GM23338 (cell line): ENCODE data around the gene PDGFRA. TPM values are rescaled to one million over a fixed set of nuclear protein-coding genes. Genes with fewer than 3 reads are reported as not detected.

Experiments
- ATAC-seq: fragments of 200-7000 bp; cut with Tn5 transposase; 3 replicates; pipeline ENCODE4 v1.9.1; 2020
- DNase-seq: peaks from one replicate; pipeline ENCODE4 v3.0.0-alpha.2; 2015; ENCODE audit warnings: low spot score
- H2AFZ ChIP-seq: fragments of 200-600 bp; sonication (generic); 2 replicates; pipeline ENCODE4 v1.8.0; 2016; ENCODE audit warnings: antibody characterized with exemption, mild to moderate bottlenecking, moderate library complexity
- H3F3A ChIP-seq: fragments of 200-600 bp; sonication (generic); replicated peaks from 2 replicates; pipeline ENCODE4 v1.8.0; 2017; ENCODE audit warnings: antibody characterized with exemption, mixed run types, low read depth
- H3K27ac ChIP-seq: fragments of 200-600 bp; sonication (generic); 2 replicates; pipeline ENCODE4 v1.6.1; 2016; ENCODE audit warnings: low read depth
- H3K27me3 ChIP-seq: fragments of 200-600 bp; sonication (generic); 2 replicates; pipeline ENCODE4 v1.8.0; 2016; ENCODE audit warnings: mild to moderate bottlenecking, mixed run types, moderate library complexity; ENCODE audit not compliant: insufficient read depth
- H3K36me3 ChIP-seq: fragments of 200-600 bp; sonication (generic); 2 replicates; pipeline ENCODE4 v1.8.0; 2016; ENCODE audit warnings: mild to moderate bottlenecking; ENCODE audit not compliant: insufficient read depth
- H3K4me1 ChIP-seq: fragments of 200-600 bp; sonication (generic); 2 replicates; pipeline ENCODE4 v1.8.0; 2016; ENCODE audit warnings: mild to moderate bottlenecking, moderate library complexity; ENCODE audit not compliant: insufficient read depth
- H3K4me2 ChIP-seq: fragments of 200-600 bp; sonication (generic); 2 replicates; pipeline ENCODE4 v1.7.1; 2017; ENCODE audit warnings: mixed run types
- H3K4me3 ChIP-seq: fragments of 200-600 bp; sonication (generic); 2 replicates; pipeline ENCODE4 v1.6.1; 2016; ENCODE audit warnings: mixed run types
- H3K79me2 ChIP-seq: fragments of 200-600 bp; sonication (generic); replicated peaks from 2 replicates; pipeline ENCODE4 v1.8.0; 2017; ENCODE audit warnings: mild to moderate bottlenecking; ENCODE audit not compliant: insufficient read depth
- H3K9me2 ChIP-seq: fragments of 200-600 bp; sonication (generic); 2 replicates; pipeline ENCODE4 v1.8.0; 2017; ENCODE audit not compliant: insufficient read depth
- H4K20me1 ChIP-seq: fragments of 200-600 bp; sonication (generic); replicated peaks from 2 replicates; pipeline ENCODE4 v1.8.0; 2017; ENCODE audit warnings: mild to moderate bottlenecking; ENCODE audit not compliant: insufficient read depth
- H3K27ac Mint-ChIP-seq: 2 replicates; pipeline ENCODE4 v1.8.0; 2020; ENCODE audit warnings: inconsistent platforms, mild to moderate bottlenecking, moderate library complexity, mixed read lengths
- H3K27me3 Mint-ChIP-seq: 3 replicates; pipeline ENCODE4 v1.8.0; 2022; ENCODE audit warnings: low read depth, mild to moderate bottlenecking, moderate library complexity, mixed read lengths, inconsistent platforms; ENCODE audit not compliant: insufficient read depth, poor library complexity
- H3K36me3 Mint-ChIP-seq: 3 replicates; pipeline ENCODE4 v1.8.0; 2021; ENCODE audit warnings: low read depth, mild to moderate bottlenecking, inconsistent platforms, moderate library complexity, mixed read lengths
- H3K4me1 Mint-ChIP-seq: 3 replicates; pipeline ENCODE4 v1.8.0; 2020; ENCODE audit warnings: mild to moderate bottlenecking, inconsistent platforms, mixed read lengths
- H3K4me3 Mint-ChIP-seq: 3 replicates; pipeline ENCODE4 v1.8.0; 2021; ENCODE audit warnings: moderate library complexity, mild to moderate bottlenecking, inconsistent platforms, mixed read lengths
- H3K9me3 Mint-ChIP-seq: 3 replicates; pipeline ENCODE4 v1.8.0; 2020; ENCODE audit warnings: moderate library complexity, mild to moderate bottlenecking, inconsistent platforms, mixed read lengths
- CREB1 ChIP-seq: fragments of 250-450 bp; sonication (Bioruptor Pico); IDR thresholded peaks from 2 replicates; pipeline ENCODE4 v1.5.0; 2020; ENCODE audit warnings: low read depth, mild to moderate bottlenecking, moderate library complexity
- EZH2 ChIP-seq: fragments of 200-600 bp; sonication (generic); IDR thresholded peaks from one replicate; pipeline ENCODE4 v1.8.0; 2017; ENCODE audit warnings: antibody characterized with exemption, mild to moderate bottlenecking, low read depth; ENCODE audit not compliant: unreplicated experiment
- EZH2phosphoT487 ChIP-seq: fragments of 200-600 bp; sonication (generic); IDR thresholded peaks from one replicate; pipeline ENCODE4 v1.8.1; 2018; ENCODE audit warnings: antibody characterized with exemption; ENCODE audit not compliant: unreplicated experiment
- ZNF114 ChIP-seq: fragments of 250-450 bp; sonication (Bioruptor Pico); IDR thresholded peaks from 2 replicates; pipeline ENCODE4 v1.5.0; 2020; ENCODE audit warnings: mild to moderate bottlenecking, moderate library complexity
- polyA plus RNA-seq: library from polyadenylated mRNA; unstranded; fragments of >200 nt; fragmentation: Nextera tagmentation; extraction: Ambion mirVana; gene quantifications from 2 replicates; pipeline ENCODE4 v1.2.1, GENCODE V29; 2016
- total RNA-seq: library from RNA; depleted of rRNA; stranded (reverse); fragments of >200 nt; shearing (Covaris generic); gene quantifications from 2 replicates; pipeline ENCODE4 v1.2.3, GENCODE V29; 2014
- TF ChIP-seq, protein P1 (sequence below), 2 experiments: fragments of 200-600 bp in 1 of 2; sonication (generic) in 1 of 2; conservative IDR thresholded peaks; 2 replicates each; pipeline versions ENCODE4 v1.5.1 to v1.6.1; 2016 to 2017; ENCODE audit warnings: antibody characterized with exemption in 2 of 2, low read depth in 2 of 2, mild to moderate bottlenecking in 2 of 2, moderate library complexity in 1 of 2
- TF ChIP-seq, protein P2 (sequence below): IDR thresholded peaks from one replicate; pipeline ENCODE4 v1.6.1; 2018; ENCODE audit warnings: antibody characterized with exemption; ENCODE audit not compliant: unreplicated experiment
- TF ChIP-seq, protein P3 (sequence below): fragments of 250-450 bp; sonication (Bioruptor Pico); IDR thresholded peaks from 2 replicates; pipeline ENCODE4 v1.5.0; 2020; ENCODE audit warnings: mild to moderate bottlenecking, moderate library complexity

The PDGFRA gene
- total and polyA plus RNA-seq, 2 experiments from 2014 or later = 8.0 to 10.8 TPM

DNA sequence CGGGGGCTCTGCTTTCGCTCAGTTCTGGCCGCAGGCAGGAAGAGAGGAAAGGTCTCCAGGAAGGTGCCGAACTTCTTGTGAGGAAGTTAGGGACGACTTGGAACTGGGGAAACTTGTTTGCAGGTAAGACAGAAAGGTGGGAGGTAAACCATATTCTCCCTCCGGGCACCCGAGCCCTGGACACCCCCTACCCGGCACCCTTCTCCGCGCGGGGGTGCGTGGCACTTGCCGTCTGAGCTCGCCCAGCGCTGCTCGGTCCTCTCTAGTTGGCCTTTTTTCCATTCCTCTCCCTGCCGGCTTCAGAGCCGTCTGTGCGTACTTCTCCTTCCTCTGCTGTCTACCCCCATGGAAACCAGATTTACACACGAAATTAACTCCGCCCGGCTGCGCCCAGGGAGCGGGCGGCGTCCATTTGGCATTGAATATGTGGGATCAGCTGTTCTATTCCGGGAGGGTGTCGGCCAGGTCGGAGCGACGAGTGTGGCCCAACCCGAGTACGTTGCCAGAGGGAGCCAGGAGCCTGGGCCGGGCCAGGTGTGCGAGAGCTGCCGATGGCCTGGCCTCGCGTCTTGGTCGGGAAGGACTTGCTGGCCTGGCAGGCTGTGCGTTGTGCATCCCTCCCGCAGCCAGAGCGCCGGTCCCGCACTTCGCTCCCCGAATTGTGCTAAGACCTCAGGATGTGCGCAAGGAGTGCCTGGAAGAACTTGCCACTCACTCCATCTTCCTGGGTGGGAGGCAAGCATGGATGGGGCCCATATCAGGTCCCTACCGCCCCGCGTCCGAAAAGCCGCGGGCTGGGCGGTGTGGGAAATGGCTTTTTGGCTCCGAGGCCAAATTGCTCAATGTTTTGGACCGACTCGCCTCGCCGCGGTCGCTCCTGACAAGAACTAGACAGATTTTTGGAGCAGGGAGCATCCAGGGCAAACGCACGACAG is 1.7 kb downstream of the PDGFRA start:
- Mint-ChIP-seq H3K27me3 (peaks cover 89% of the 10 kb centered on the region), H3K27ac (no peak overlapping the region), H3K4me1 (peaks cover 42% of the 10 kb centered on the region), H3K4me3 (peak overlapping the region; percentile 76), H3K9me3 (peaks cover 6% of the 10 kb centered on the region; the same call in 1 of the 3 replicates), H3K36me3 (no peaks in the 10 kb centered on the region)
- Histone ChIP-seq H3K4me2 (peak overlapping the region; percentile 100), H3K27ac (no peak overlapping the region), H3K36me3 (no peaks in the 10 kb centered on the region), H3K79me2 (no peaks in the 10 kb centered on the region), H3F3A (peaks cover 19% of the 10 kb centered on the region; the same call in 1 of the 2 replicates), H3K4me3 (peak overlapping the region; percentile 86), H2AFZ (peak overlapping the region; percentile 93), H4K20me1 (no peaks in the 10 kb centered on the region; the same call in 1 of the 2 replicates), H3K9me2 (no peaks in the 10 kb centered on the region), H3K27me3 (peaks cover 87% of the 10 kb centered on the region), H3K4me1 (peaks cover 41% of the 10 kb centered on the region)
- peak; percentile 97 for TF ChIP-seq EZH2
- no peak for TF ChIP-seq ZNF114
- peak; percentile 56 for TF ChIP-seq EZH2phosphoT487
- TF ChIP-seq, protein P1, sequence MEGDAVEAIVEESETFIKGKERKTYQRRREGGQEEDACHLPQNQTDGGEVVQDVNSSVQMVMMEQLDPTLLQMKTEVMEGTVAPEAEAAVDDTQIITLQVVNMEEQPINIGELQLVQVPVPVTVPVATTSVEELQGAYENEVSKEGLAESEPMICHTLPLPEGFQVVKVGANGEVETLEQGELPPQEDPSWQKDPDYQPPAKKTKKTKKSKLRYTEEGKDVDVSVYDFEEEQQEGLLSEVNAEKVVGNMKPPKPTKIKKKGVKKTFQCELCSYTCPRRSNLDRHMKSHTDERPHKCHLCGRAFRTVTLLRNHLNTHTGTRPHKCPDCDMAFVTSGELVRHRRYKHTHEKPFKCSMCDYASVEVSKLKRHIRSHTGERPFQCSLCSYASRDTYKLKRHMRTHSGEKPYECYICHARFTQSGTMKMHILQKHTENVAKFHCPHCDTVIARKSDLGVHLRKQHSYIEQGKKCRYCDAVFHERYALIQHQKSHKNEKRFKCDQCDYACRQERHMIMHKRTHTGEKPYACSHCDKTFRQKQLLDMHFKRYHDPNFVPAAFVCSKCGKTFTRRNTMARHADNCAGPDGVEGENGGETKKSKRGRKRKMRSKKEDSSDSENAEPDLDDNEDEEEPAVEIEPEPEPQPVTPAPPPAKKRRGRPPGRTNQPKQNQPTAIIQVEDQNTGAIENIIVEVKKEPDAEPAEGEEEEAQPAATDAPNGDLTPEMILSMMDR (conservative IDR thresholded peaks at IDR 0.05; ENCODE audit: low read depth in 2 of 2) = no peak
- TF ChIP-seq, protein P2, sequence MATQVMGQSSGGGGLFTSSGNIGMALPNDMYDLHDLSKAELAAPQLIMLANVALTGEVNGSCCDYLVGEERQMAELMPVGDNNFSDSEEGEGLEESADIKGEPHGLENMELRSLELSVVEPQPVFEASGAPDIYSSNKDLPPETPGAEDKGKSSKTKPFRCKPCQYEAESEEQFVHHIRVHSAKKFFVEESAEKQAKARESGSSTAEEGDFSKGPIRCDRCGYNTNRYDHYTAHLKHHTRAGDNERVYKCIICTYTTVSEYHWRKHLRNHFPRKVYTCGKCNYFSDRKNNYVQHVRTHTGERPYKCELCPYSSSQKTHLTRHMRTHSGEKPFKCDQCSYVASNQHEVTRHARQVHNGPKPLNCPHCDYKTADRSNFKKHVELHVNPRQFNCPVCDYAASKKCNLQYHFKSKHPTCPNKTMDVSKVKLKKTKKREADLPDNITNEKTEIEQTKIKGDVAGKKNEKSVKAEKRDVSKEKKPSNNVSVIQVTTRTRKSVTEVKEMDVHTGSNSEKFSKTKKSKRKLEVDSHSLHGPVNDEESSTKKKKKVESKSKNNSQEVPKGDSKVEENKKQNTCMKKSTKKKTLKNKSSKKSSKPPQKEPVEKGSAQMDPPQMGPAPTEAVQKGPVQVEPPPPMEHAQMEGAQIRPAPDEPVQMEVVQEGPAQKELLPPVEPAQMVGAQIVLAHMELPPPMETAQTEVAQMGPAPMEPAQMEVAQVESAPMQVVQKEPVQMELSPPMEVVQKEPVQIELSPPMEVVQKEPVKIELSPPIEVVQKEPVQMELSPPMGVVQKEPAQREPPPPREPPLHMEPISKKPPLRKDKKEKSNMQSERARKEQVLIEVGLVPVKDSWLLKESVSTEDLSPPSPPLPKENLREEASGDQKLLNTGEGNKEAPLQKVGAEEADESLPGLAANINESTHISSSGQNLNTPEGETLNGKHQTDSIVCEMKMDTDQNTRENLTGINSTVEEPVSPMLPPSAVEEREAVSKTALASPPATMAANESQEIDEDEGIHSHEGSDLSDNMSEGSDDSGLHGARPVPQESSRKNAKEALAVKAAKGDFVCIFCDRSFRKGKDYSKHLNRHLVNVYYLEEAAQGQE = no peak
- ATAC-seq (peak; percentile 1), DNase-seq (peak; percentile 69)

DNA sequence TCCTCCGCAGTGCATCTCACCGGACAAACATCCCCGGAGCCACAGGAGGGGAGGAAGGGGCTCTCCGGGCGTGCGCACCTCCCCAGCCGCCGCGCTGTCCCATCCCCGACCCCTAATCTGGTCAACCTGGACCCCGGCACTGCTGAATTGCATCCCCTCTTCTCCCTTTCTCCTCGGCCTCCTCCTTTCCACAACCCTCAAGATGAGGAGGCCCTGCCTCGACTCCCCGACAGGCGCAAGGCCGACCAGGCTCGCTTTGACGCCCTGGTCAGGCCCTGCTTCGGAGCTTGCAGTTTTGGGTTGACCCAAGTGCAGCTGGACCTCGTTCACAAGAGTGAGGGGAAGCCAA is 2.3 kb downstream of the PDGFRA start:
- Histone ChIP-seq H3K27me3 (peaks cover 84% of the 10 kb centered on the region), H3F3A (peaks cover 17% of the 10 kb centered on the region; the same call in 1 of the 2 replicates), H2AFZ (peak overlapping the region; percentile 93), H3K79me2 (no peaks in the 10 kb centered on the region), H3K4me1 (peaks cover 35% of the 10 kb centered on the region), H3K36me3 (no peaks in the 10 kb centered on the region), H4K20me1 (no peaks in the 10 kb centered on the region; the same call in 1 of the 2 replicates), H3K4me3 (peak overlapping the region; percentile 86), H3K9me2 (no peaks in the 10 kb centered on the region), H3K27ac (no peak overlapping the region), H3K4me2 (peak overlapping the region; percentile 100)
- H3K4me1 Mint-ChIP-seq = peaks cover 36% of the 10 kb centered on the region
- ATAC-seq = no peak
- H3K4me3 Mint-ChIP-seq = peak overlapping the region; percentile 76
- H3K27ac Mint-ChIP-seq = no peak overlapping the region
- no peaks in the 10 kb centered on the region for H3K36me3 Mint-ChIP-seq
- DNase-seq = no peak
- peaks cover 82% of the 10 kb centered on the region for H3K27me3 Mint-ChIP-seq
- H3K9me3 Mint-ChIP-seq = peaks cover 6% of the 10 kb centered on the region; the same call in 1 of the 3 replicates
- TF ChIP-seq, protein P3, sequence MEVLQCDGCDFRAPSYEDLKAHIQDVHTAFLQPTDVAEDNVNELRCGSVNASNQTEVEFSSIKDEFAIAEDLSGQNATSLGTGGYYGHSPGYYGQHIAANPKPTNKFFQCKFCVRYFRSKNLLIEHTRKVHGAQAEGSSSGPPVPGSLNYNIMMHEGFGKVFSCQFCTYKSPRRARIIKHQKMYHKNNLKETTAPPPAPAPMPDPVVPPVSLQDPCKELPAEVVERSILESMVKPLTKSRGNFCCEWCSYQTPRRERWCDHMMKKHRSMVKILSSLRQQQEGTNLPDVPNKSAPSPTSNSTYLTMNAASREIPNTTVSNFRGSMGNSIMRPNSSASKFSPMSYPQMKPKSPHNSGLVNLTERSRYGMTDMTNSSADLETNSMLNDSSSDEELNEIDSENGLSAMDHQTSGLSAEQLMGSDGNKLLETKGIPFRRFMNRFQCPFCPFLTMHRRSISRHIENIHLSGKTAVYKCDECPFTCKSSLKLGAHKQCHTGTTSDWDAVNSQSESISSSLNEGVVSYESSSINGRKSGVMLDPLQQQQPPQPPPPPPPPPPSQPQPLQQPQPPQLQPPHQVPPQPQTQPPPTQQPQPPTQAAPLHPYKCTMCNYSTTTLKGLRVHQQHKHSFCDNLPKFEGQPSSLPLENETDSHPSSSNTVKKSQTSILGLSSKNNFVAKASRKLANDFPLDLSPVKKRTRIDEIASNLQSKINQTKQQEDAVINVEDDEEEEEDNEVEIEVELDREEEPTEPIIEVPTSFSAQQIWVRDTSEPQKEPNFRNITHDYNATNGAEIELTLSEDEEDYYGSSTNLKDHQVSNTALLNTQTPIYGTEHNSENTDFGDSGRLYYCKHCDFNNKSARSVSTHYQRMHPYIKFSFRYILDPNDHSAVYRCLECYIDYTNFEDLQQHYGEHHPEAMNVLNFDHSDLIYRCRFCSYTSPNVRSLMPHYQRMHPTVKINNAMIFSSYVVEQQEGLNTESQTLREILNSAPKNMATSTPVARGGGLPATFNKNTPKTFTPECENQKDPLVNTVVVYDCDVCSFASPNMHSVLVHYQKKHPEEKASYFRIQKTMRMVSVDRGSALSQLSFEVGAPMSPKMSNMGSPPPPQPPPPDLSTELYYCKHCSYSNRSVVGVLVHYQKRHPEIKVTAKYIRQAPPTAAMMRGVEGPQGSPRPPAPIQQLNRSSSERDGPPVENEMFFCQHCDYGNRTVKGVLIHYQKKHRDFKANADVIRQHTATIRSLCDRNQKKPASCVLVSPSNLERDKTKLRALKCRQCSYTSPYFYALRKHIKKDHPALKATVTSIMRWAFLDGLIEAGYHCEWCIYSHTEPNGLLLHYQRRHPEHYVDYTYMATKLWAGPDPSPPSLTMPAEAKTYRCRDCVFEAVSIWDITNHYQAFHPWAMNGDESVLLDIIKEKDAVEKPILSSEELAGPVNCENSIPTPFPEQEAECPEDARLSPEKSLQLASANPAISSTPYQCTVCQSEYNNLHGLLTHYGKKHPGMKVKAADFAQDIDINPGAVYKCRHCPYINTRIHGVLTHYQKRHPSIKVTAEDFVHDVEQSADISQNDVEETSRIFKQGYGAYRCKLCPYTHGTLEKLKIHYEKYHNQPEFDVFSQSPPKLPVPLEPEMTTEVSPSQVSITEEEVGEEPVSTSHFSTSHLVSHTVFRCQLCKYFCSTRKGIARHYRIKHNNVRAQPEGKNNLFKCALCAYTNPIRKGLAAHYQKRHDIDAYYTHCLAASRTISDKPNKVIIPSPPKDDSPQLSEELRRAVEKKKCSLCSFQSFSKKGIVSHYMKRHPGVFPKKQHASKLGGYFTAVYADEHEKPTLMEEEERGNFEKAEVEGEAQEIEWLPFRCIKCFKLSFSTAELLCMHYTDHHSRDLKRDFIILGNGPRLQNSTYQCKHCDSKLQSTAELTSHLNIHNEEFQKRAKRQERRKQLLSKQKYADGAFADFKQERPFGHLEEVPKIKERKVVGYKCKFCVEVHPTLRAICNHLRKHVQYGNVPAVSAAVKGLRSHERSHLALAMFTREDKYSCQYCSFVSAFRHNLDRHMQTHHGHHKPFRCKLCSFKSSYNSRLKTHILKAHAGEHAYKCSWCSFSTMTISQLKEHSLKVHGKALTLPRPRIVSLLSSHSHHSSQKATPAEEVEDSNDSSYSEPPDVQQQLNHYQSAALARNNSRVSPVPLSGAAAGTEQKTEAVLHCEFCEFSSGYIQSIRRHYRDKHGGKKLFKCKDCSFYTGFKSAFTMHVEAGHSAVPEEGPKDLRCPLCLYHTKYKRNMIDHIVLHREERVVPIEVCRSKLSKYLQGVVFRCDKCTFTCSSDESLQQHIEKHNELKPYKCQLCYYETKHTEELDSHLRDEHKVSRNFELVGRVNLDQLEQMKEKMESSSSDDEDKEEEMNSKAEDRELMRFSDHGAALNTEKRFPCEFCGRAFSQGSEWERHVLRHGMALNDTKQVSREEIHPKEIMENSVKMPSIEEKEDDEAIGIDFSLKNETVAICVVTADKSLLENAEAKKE (CRISPR knock-in tag) = no peak
- no peak for TF ChIP-seq CREB1 (CRISPR knock-in tag)
- TF ChIP-seq EZH2 = peak; percentile 34
